HepG2 (cell line): ENCODE measurements around the gene MCFD2. TPM values are rescaled to one million over a fixed set of nuclear protein-coding genes. Genes with fewer than 3 reads are reported as not detected.

Experiments
- ATAC-seq: fragments of 200-7000 bp; cut with Tn5 transposase; 3 replicates; pipeline ENCODE4 v1.9.1; 2020; ENCODE audit warnings: mild to moderate bottlenecking, moderate library complexity
- BruUV-seq: library from RNA; stranded (reverse); fragments of 400-500 nt; replicated peaks from 2 replicates; lab custom pipeline; 2021; lab: Mats Ljungman, UMichigan
- CTCF ChIA-PET: fragments of 300-600 bp; formaldehyde crosslinking; extraction: SDS; loops from one replicate; lab custom pipeline; 2021; ENCODE audit warnings: low total read pairs, inconsistent platforms, low intra/inter-chr PET ratio; lab: Yijun Ruan, JAX
- POLR2A ChIA-PET: fragments of 350-600 bp; sonication (Branson Sonifier 250); formaldehyde crosslinking; loops from one replicate; lab custom pipeline; 2020; ENCODE audit warnings: antibody characterized with exemption, inconsistent platforms; lab: Yijun Ruan, JAX
- DNase-seq: peaks from one replicate; pipeline ENCODE4 v3.0.0-alpha.2; 2015; ENCODE audit warnings: low spot score
- FAIRE-seq: peaks from 3 replicates; lab custom pipeline; 2011; peaks lifted over from hg19 to GRCh38; lab: Jason Lieb, UNC
- H2AFZ ChIP-seq: one replicate; pipeline ENCODE4 v1.6.1; 2011; ENCODE audit warnings: low read length, inconsistent platforms
- H3K27ac ChIP-seq: fragments of 300-600 bp; 3 replicates; pipeline ENCODE4 v1.8.0; 2011; ENCODE audit warnings: mixed run types, mild to moderate bottlenecking, mixed read lengths, low read length, inconsistent platforms; ENCODE audit not compliant: insufficient read depth; ENCODE audit errors: extremely low read length
- H3K27me3 ChIP-seq, 2 experiments: fragments of 200-600 bp in 1 of 2; 2 replicates in 1 of 2; 3 replicates in 1 of 2; pipeline versions ENCODE4 v1.6.0 to v1.8.0; 2011; ENCODE audit warnings: low read length in 2 of 2, mild to moderate bottlenecking in 2 of 2, moderate library complexity in 2 of 2, inconsistent platforms in 1 of 2; ENCODE audit not compliant: insufficient read depth in 2 of 2, control insufficient read depth in 1 of 2
- H3K36me3 ChIP-seq, 2 experiments: fragments of 200-600 bp in 1 of 2; replicated peaks in 1 of 2; 2 replicates in 1 of 2; 3 replicates in 1 of 2; pipeline versions ENCODE4 v1.5.1 to v1.8.0; 2011; ENCODE audit warnings: low read length in 2 of 2, inconsistent platforms in 1 of 2; ENCODE audit not compliant: insufficient read depth in 2 of 2, control insufficient read depth in 1 of 2
- H3K4me1 ChIP-seq: 2 replicates; pipeline ENCODE4 v1.5.1; 2012; ENCODE audit warnings: low read length, inconsistent platforms; ENCODE audit not compliant: insufficient read depth
- H3K4me2 ChIP-seq: 2 replicates; pipeline ENCODE4 v1.6.0; 2011; ENCODE audit warnings: low read depth, low read length, inconsistent platforms
- H3K4me3 ChIP-seq, 3 experiments: fragments of 200-600 bp in 1 of 3; sonication (generic), shearing (Covaris generic) in 1 of 3; replicated peaks in 1 of 3; 2 replicates each; pipeline ENCODE4 v1.5.1; 2011 to 2016; ENCODE audit warnings: low read length in 3 of 3, inconsistent platforms in 2 of 3, low read depth in 2 of 3, mild to moderate bottlenecking in 2 of 3, control low read depth in 1 of 3, mixed read lengths in 1 of 3; ENCODE audit not compliant: insufficient read depth in 1 of 3
- H3K79me2 ChIP-seq: one replicate; pipeline ENCODE4 v1.6.1; 2011; ENCODE audit warnings: low read length, inconsistent platforms; ENCODE audit not compliant: insufficient read depth
- H3K9ac ChIP-seq: 2 replicates; pipeline ENCODE4 v1.6.0; 2011; ENCODE audit warnings: mild to moderate bottlenecking, low read depth, low read length, inconsistent platforms; ENCODE audit not compliant: insufficient read depth
- H3K9me3 ChIP-seq: 2 replicates; pipeline ENCODE4 v1.5.1; 2012; ENCODE audit warnings: mild to moderate bottlenecking, low read length
- H4K20me1 ChIP-seq: 2 replicates; pipeline ENCODE4 v1.6.0; 2011; ENCODE audit warnings: inconsistent platforms, mild to moderate bottlenecking, low read length, moderate library complexity; ENCODE audit not compliant: insufficient read depth
- ATF3 ChIP-seq: sonication (generic); formaldehyde crosslinking; IDR thresholded peaks from 2 replicates; pipeline ENCODE4 v1.4.0; 2020; ENCODE audit warnings: missing genetic modification reagents
- ATF7-NPFF ChIP-seq: sonication (generic); formaldehyde crosslinking; IDR thresholded peaks from 2 replicates; pipeline ENCODE4 v1.8.1; 2023; ENCODE audit warnings: mild to moderate bottlenecking, low read depth, missing genetic modification reagents, moderate library complexity
- FOSL2 ChIP-seq: sonication (generic); formaldehyde crosslinking; IDR thresholded peaks from 2 replicates; pipeline ENCODE4 v1.4.0; 2020; ENCODE audit warnings: missing genetic modification reagents
- GPN1 ChIP-seq: sonication (generic); formaldehyde crosslinking; IDR thresholded peaks from 2 replicates; pipeline ENCODE4 v1.5.1; 2020; ENCODE audit warnings: missing genetic modification reagents, borderline replicate concordance
- MTF2 ChIP-seq: sonication (generic); formaldehyde crosslinking; IDR thresholded peaks from 2 replicates; pipeline ENCODE4 v1.5.0; 2020; ENCODE audit warnings: missing genetic modification reagents, borderline replicate concordance
- SETDB1 ChIP-seq: sonication (generic); formaldehyde crosslinking; IDR thresholded peaks from 2 replicates; pipeline ENCODE4 v1.5.1; 2020; ENCODE audit warnings: missing genetic modification reagents, mild to moderate bottlenecking, borderline replicate concordance
- TARDBP ChIP-seq: sonication (generic); formaldehyde crosslinking; IDR thresholded peaks from 2 replicates; pipeline ENCODE4 v1.8.0; 2022; ENCODE audit warnings: mild to moderate bottlenecking, missing genetic modification reagents
- TBP ChIP-seq: sonication (generic); formaldehyde crosslinking; IDR thresholded peaks from 2 replicates; pipeline ENCODE4 v1.5.0; 2020; ENCODE audit warnings: missing genetic modification reagents
- TIGD3 ChIP-seq: sonication (generic); formaldehyde crosslinking; IDR thresholded peaks from 2 replicates; pipeline ENCODE4 v1.5.1; 2020; ENCODE audit warnings: mild to moderate bottlenecking, missing genetic modification reagents, borderline replicate concordance
- XRCC5 ChIP-seq: fragments of 200-400 bp; formaldehyde crosslinking; optimal IDR thresholded peaks from 2 replicates; pipeline ENCODE3; 2017; ENCODE audit warnings: mild to moderate bottlenecking, low read length
- ZNF564 ChIP-seq: sonication (generic); formaldehyde crosslinking; IDR thresholded peaks from 2 replicates; pipeline ENCODE4 v1.8.1; 2023; ENCODE audit warnings: mild to moderate bottlenecking, missing genetic modification reagents
- ZSCAN20 ChIP-seq: sonication (generic); formaldehyde crosslinking; IDR thresholded peaks from 2 replicates; pipeline ENCODE4 v1.4.0; 2020; ENCODE audit warnings: missing genetic modification reagents, mild to moderate bottlenecking, borderline replicate concordance
- WGBS: methylation state at CpG from one replicate; pipeline ENCODE4 v1.1.6; 2017; ENCODE audit warnings: low lambda C conversion rate; 5-methylcytosine and 5-hydroxymethylcytosine counted together
- in situ Hi-C: cut with HindIII; loops from 2 replicates; pipeline ENCODE4 v1.10.0; 2017; ENCODE audit warnings: low pct_unique_long_range_greater_than_20kb; ENCODE audit not compliant: extremely low pct_ligation_motif_present
- intact Hi-C: fragments of 100-400 bp; cut with micrococcal nuclease; formaldehyde crosslinking; loops from one replicate; pipeline ENCODE4 v1.10.0; 2022; ENCODE audit not compliant: unreplicated experiment
- polyA plus RNA-seq, 8 experiments: library from polyadenylated mRNA; depleted of rRNA in 3 of 8; stranded (reverse) in 7 of 8; unstranded in 1 of 8; fragments of >200 nt; fragmentation: Illumina TruSeq in 4 of 8; extraction: Trizol in 4 of 8; gene quantifications; 2 replicates each; pipeline versions ENCODE4 v1.2.1 to v1.2.3, GENCODE V29; 2011 to 2016; ENCODE audit warnings: low read depth in 4 of 8, missing spikeins in 1 of 8, mixed read lengths in 1 of 8; ENCODE audit not compliant: insufficient read depth in 1 of 8
- total RNA-seq, 5 experiments: library from RNA; depleted of rRNA; stranded (reverse); fragments of >200 nt; fragmentation: Illumina TruSeq; extraction: Trizol; gene quantifications; 2 replicates each; pipeline ENCODE4 v1.2.3, GENCODE V29; 2016; ENCODE audit warnings: low read depth in 1 of 5
- TF ChIP-seq, protein P1 (sequence below): sonication (generic); formaldehyde crosslinking; IDR thresholded peaks from 2 replicates; pipeline ENCODE4 v1.4.0; 2020; ENCODE audit warnings: mild to moderate bottlenecking, missing genetic modification reagents

MCFD2 gene
- total and polyA plus RNA-seq, 2 of the 13 experiments (the other 11 are each of a cell fraction or from before 2014, with no cell fraction given), result 183 to 232 TPM

DNA sequence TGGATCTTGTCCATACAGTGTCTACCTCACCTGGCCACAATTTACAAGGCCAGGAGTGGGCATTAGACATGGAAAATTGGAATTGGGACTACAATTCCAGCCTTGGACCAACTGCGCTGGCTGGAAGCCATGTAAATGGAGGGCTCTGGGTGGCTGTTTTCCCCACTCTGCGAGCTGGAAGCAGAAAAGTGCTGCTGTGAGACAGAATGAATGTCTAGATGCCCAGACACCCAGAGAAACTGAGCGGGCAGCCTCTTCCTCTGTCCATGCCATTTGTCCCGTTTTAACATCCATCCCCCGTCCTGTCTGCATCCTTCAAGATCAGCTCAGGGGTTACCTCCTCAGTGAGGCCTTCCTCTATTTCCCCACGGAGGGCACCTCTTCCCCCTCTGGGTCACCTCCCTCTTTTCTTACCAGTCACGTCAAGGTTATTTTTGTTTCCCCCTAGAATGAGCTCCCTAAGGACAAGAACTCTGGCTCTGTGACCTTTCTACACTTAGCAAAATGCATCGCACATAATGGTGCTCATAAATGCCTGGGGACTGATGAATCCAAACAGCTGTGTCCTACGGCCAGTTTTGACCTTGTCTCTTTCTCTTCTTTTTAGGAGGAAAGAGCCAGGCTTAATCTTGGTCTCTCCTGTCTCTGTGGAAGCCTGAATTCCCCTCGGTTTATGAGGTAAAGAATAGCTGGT lies 41.2 kb downstream of the MCFD2 start (continued):
- TF ChIP-seq GPN1 (CRISPR knock-in tag), result no peak
- no peak for TF ChIP-seq TARDBP (CRISPR knock-in tag)
- no peak for TF ChIP-seq ZSCAN20 (CRISPR knock-in tag)
- no peak for TF ChIP-seq ZNF564

- no peak for FAIRE-seq
- ChIA-PET CTCF (no interaction called here), POLR2A (no interaction called here)
- Histone ChIP-seq H3K4me1 (peaks cover 47% of the 10 kb centered on the region), H2AFZ (no peak overlapping the region), H3K27me3 (peaks cover 5 to 19% of the 10 kb centered on the region in 2 experiments; a peak in 4 of 5 replicates), H3K4me3 (no peak overlapping the region), H3K79me2 (no peaks in the 10 kb centered on the region), H3K9ac (no peak overlapping the region), H3K9me3 (no peaks in the 10 kb centered on the region), H3K4me2 (no peak overlapping the region), H3K27ac (no peak overlapping the region), H3K36me3 (no peaks in the 10 kb centered on the region), H4K20me1 (no peaks in the 10 kb centered on the region)
- peak; percentile 25; the same call in 1 of the 3 replicates for ATAC-seq
- BruUV-seq, result no TSS peak
- DNase-seq, result peak; percentile 42
- in situ Hi-C loops (no loop called here), intact Hi-C loops (no loop called here)
- WGBS, result 10% methylated on average over 5 of the region's 5 CpGs
- TF ChIP-seq FOSL2 (CRISPR knock-in tag) (peak; percentile 94), MTF2 (CRISPR knock-in tag) (no peak), XRCC5 (peak; percentile 28), SETDB1 (CRISPR knock-in tag) (no peak), TBP (CRISPR knock-in tag) (no peak), TIGD3 (CRISPR knock-in tag) (no peak), ATF3 (CRISPR knock-in tag) (peak; percentile 75), ATF7-NPFF (no peak)
- TF ChIP-seq, protein P1, sequence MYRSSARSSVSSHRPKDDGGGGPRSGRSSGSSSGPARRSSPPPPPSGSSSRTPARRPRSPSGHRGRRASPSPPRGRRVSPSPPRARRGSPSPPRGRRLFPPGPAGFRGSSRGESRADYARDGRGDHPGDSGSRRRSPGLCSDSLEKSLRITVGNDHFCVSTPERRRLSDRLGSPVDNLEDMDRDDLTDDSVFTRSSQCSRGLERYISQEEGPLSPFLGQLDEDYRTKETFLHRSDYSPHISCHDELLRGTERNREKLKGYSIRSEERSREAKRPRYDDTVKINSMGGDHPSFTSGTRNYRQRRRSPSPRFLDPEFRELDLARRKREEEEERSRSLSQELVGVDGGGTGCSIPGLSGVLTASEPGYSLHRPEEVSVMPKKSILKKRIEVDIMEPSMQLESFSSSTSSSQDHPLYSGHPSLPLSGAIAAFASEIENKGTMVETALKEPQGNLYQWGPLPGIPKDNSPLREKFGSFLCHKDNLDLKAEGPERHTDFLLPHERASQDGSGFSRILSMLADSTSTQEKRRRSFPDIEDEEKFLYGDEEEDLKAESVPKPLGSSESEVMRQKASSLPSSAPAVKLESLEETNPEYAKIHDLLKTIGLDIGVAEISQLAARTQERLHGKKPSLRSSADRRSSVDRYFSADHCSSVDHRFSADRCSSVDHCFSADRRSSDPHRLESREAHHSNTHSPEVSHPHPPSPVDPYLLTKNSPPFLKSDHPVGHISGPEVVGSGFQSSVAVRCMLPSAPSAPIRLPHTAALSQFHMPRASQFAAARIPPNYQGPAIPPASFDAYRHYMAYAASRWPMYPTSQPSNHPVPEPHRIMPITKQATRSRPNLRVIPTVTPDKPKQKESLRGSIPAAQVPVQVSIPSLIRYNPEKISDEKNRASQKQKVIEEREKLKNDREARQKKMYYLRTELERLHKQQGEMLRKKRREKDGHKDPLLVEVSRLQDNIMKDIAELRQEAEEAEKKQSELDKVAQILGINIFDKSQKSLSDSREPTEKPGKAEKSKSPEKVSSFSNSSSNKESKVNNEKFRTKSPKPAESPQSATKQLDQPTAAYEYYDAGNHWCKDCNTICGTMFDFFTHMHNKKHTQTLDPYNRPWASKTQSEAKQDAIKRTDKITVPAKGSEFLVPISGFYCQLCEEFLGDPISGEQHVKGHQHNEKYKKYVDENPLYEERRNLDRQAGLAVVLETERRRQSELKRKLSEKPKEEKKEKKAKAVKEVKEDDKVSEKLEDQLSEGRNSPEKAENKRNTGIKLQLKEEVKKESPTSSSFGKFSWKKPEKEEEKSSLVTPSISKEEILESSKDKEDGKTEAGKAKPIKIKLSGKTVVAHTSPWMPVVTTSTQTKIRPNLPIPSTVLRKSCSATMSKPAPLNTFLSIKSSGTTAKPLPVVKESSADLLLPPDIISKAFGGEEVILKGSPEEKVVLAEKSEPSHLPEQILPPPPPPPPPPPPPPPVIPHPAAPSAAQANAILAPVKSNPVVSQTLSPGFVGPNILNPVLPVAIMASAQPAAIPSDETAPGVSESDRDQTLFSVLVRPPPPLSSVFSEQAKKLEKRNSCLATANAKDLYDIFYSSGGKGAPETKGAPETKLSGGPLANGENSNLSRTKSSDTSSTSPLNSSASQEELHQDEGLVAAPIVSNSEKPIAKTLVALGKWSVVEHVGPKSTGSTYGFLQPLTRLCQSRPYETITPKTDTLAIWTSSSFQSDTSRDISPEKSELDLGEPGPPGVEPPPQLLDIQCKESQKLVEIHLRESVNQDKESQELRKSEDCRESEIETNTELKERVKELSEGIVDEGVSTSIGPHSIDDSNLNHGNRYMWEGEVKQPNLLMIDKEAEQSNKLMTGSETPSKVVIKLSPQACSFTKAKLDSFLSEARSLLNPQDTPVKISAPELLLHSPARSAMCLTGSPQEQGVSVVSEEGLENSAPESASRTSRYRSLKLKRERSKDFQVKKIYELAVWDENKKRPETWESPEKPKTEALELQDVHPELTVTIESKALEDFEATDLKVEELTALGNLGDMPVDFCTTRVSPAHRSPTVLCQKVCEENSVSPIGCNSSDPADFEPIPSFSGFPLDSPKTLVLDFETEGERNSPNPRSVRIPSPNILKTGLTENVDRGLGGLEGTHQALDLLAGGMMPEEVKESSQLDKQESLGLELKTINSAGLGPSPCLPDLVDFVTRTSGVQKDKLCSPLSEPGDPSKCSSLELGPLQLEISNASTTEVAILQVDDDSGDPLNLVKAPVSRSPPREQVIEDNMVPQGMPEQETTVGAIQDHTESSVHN (CRISPR knock-in tag), result no peak
Measured at GRCh38 chr2:46873604-46874068, 42.0 kb downstream of the MCFD2 start.
